OCI-LY1 (cell line): ENCODE measurements around the gene GLTPD2.

Source experiments
- EZH2 ChIP-seq: fragments of 200-600 bp; sonication (generic), shearing (Covaris generic); IDR thresholded peaks from 2 replicates; pipeline ENCODE4 v1.8.0; 2017; ENCODE audit warnings: borderline replicate concordance, mixed run types, mild to moderate bottlenecking, antibody characterized with exemption, low read length, moderate library complexity, mixed read lengths
- TF ChIP-seq, protein P1 (sequence below): fragments of 200-600 bp; sonication (generic), shearing (Covaris generic); IDR thresholded peaks from 2 replicates; pipeline ENCODE4 v1.5.1; 2017; ENCODE audit warnings: mild to moderate bottlenecking, antibody characterized with exemption, low read length, moderate library complexity, mixed read lengths

DNA sequence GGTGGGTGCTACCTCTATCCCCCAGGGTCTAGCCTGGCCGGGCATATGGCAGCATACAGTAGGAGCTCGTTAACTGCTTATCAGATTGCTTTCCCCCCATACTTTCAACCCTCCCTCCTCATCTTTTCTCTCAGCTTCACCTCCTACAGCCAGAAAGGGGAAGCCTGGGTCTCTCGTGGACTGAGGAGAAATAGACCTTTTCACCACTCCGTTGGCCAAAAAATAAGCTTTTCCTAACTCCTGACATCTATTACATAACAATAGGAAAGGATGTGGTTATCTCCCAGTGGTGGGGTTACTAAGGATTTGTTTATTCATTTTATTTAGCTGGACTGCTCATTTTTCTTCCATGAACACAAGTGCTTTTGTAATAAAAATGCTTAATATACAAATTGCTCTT, 40.1 kb upstream of the GLTPD2 start:
- TF ChIP-seq, protein P1, sequence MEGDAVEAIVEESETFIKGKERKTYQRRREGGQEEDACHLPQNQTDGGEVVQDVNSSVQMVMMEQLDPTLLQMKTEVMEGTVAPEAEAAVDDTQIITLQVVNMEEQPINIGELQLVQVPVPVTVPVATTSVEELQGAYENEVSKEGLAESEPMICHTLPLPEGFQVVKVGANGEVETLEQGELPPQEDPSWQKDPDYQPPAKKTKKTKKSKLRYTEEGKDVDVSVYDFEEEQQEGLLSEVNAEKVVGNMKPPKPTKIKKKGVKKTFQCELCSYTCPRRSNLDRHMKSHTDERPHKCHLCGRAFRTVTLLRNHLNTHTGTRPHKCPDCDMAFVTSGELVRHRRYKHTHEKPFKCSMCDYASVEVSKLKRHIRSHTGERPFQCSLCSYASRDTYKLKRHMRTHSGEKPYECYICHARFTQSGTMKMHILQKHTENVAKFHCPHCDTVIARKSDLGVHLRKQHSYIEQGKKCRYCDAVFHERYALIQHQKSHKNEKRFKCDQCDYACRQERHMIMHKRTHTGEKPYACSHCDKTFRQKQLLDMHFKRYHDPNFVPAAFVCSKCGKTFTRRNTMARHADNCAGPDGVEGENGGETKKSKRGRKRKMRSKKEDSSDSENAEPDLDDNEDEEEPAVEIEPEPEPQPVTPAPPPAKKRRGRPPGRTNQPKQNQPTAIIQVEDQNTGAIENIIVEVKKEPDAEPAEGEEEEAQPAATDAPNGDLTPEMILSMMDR: no peak
- no peak for TF ChIP-seq EZH2
